ENCODE data around the gene DLG1. TPM values are rescaled to one million over a fixed set of nuclear protein-coding genes. Genes with fewer than 3 reads are reported as not detected.

The DLG1 gene
- total RNA-seq, 1 donor: 49.6 TPM

DNA sequence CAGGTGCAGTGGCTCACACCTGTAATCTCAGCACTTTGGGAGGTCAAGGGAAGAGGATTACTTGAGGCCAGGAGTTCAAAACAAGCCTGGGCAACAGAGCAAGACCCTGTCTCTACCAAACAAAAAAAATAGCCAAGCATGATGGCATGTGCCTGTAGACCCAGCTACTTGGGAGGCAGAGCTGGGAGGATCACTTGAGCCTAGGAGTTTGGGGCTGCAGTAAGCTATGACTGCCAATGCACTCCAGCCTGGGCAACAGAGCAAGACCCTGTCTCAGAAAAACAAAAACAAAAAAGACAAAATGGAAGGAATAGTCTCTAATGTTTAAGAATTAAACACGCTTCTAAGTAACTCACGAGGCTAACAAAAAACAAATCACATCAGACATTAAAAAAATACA, 106.5 kb downstream of the DLG1 start:
- no peak for DNase-seq (ENCODE audit: low read depth)
- H3K4me3 ChIP-seq (ENCODE audit: low read depth, low read length): no peak overlapping the region
- TF ChIP-seq, protein P1, sequence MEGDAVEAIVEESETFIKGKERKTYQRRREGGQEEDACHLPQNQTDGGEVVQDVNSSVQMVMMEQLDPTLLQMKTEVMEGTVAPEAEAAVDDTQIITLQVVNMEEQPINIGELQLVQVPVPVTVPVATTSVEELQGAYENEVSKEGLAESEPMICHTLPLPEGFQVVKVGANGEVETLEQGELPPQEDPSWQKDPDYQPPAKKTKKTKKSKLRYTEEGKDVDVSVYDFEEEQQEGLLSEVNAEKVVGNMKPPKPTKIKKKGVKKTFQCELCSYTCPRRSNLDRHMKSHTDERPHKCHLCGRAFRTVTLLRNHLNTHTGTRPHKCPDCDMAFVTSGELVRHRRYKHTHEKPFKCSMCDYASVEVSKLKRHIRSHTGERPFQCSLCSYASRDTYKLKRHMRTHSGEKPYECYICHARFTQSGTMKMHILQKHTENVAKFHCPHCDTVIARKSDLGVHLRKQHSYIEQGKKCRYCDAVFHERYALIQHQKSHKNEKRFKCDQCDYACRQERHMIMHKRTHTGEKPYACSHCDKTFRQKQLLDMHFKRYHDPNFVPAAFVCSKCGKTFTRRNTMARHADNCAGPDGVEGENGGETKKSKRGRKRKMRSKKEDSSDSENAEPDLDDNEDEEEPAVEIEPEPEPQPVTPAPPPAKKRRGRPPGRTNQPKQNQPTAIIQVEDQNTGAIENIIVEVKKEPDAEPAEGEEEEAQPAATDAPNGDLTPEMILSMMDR (IDR thresholded peaks at IDR 0.05; ENCODE audit: insufficient read depth, low read length): no peak

DNA sequence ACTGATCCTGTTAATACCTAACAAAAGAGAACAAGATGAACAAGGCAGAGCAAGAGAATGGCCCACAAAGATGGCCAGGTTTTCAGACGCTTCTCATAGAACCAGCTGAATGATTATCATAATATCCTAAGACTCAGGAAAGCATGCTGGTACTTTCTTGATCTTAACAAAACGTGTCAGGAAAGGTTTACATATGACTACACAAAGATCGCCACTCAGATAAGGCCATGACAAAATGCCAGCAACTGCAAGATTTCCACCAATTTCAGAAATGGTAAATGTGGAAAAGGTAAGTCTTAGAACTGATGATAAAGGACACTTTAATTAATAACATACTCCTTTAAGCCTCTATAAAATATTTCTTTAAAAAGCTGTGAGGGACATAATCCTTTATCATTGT, 108.8 kb downstream of the DLG1 start:
- TF ChIP-seq, protein P1 (IDR thresholded peaks at IDR 0.05; ENCODE audit: insufficient read depth, low read length): no peak
- no peak for DNase-seq (ENCODE audit: low read depth)
- H3K4me3 ChIP-seq (ENCODE audit: low read depth, low read length): no peak overlapping the region

DNA sequence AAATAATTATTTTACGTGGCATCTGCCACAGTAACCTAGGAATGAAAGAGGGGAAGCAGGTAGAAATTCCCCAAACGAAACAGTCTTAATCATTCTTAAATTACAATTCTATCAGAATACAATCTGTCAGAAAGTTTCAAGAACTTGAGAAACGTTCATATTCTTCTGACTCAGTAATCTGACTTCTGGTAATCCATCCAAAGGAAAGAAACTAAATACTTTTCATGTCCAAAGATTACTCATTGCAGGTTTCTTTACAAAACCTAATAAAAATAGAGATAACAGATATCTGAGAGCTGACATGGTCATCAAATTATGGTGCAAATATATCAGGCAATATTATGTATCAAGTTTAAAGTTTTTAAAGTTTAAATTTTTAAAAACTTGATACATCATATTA, 109.4 kb downstream of the DLG1 start:
- no peak overlapping the region for H3K4me3 ChIP-seq (ENCODE audit: low read depth, low read length)
- DNase-seq (ENCODE audit: low read depth): no peak
- TF ChIP-seq, protein P1 (IDR thresholded peaks at IDR 0.05; ENCODE audit: insufficient read depth, low read length): no peak

DNA sequence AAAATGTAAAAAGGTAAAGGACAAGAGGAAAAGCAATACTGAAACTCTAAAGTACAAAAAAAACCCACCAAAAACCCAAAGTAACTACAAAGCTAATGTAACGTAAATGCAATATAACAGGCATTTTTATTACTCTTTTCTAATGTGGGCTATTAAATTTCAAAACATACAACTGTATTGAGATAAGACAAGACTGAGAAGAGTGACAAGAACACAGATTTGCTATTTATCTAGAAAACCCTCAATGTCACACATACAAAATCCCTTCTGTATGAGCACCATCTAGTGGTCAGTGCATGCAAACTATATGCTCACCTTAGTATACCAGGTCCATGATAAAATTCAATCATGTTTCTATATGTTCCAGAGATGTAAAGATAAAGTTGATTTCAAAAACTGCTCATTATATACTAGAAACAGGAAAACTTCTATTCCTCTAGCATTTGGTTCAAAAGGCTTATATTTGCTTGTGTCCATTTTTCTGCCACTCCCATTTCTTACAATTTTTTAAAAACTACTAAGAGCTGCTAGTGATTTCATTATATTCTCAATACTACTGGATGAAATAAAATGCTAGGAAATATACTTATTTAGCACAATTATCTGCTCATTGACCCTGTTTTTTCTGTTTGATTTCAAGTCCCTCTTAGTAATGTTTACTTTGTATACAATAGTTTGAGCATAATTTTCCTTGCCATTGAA, 111.4 kb downstream of the DLG1 start:
- DNase-seq (ENCODE audit: low read depth): peak; percentile 76
- TF ChIP-seq, protein P1 (IDR thresholded peaks at IDR 0.05; ENCODE audit: insufficient read depth, low read length): peak; percentile 78
- H3K4me3 ChIP-seq (ENCODE audit: low read depth, low read length): no peak overlapping the region

DNA sequence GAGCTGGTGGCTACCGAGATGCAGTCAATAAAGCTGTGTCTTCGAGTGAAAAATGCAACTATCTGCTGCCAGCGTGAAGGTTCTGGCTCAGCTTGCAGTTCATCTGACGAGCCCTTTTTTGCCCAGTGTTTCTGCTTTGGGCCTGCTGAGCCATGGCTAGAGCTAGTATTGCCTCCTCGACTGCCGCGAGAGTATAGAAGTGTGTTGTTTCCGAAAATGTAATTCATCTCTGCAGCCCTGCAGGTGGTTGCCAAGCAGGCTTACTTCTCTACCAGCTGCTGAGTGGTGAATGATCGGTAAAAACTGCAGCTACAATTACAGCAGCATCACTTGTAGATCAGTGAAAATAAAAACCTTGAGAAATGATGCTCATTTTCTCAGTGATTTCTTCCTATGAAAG, 114.8 kb downstream of the DLG1 start:
- H3K4me3 ChIP-seq (ENCODE audit: low read depth, low read length): no peak overlapping the region
- DNase-seq (ENCODE audit: low read depth): no peak
- TF ChIP-seq, protein P1 (IDR thresholded peaks at IDR 0.05; ENCODE audit: insufficient read depth, low read length): no peak

DNA sequence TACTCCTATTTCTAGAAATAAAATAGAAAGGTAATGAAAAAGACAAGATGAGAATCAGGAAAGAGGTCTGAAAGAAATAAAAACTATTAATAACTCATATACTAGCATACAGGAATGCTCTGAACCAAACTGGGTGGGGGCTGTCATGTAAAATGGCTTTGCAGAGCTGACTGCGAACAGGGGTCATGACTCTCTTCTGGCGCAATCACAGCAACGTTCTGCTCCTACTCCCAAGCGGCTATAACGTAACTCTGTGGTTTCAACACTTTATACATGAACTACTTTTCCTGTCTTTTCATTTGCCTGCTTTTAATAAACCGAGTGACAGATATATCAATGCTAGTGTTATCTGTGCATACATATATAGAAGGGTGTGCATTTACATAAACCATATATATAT, 116.7 kb downstream of the DLG1 start:
- peak; percentile 83 for DNase-seq (ENCODE audit: low read depth)
- no peak overlapping the region for H3K4me3 ChIP-seq (ENCODE audit: low read depth, low read length)
- TF ChIP-seq, protein P1 (IDR thresholded peaks at IDR 0.05; ENCODE audit: insufficient read depth, low read length): no peak

DNA sequence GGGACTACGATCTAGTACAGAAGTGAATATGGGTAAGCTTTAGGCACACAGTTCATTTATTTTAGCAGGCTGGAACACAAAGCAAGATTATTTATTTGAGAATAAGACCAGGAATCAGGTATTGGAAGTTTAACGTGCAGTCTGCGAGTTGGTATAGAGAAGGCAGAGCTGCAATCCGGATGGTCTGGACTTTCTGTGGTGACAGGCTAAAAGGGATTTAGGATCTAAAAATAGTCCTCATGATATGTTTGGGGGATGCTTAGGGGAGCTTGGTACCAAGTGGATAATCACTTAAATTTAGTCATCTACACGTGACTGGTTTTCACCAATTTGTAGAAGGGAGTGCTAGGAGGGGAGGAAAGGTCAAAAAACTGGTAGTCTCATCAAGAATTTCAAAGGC, 119.4 kb downstream of the DLG1 start:
- no peak overlapping the region for H3K4me3 ChIP-seq (ENCODE audit: low read depth, low read length)
- TF ChIP-seq, protein P1 (IDR thresholded peaks at IDR 0.05; ENCODE audit: insufficient read depth, low read length): no peak
- no peak for DNase-seq (ENCODE audit: low read depth)
